ENCODE results near the gene ANKRD60. TPM values are rescaled to one million over a fixed set of nuclear protein-coding genes. Genes with fewer than 3 reads are reported as not detected.

The ANKRD60 gene
- total and polyA plus RNA-seq, 8 donors: not detected

- Histone ChIP-seq H3K4me1 (no peaks in the 10 kb centered on the region), H3K27ac (no peak overlapping the region), H3K9me3 (no peaks in the 10 kb centered on the region), H3K36me3 (no peaks in the 10 kb centered on the region), H3K4me3 (no peak overlapping the region), H3K27me3 (no peaks in the 10 kb centered on the region)
- TF ChIP-seq EP300 (IDR thresholded peaks at IDR 0.05) (no peak), CTCF (IDR thresholded peaks at IDR 0.05) (no peak), POLR2AphosphoS5 (IDR thresholded peaks at IDR 0.05) (no peak), POLR2A (IDR thresholded peaks at IDR 0.05) (no peak)
- intact Hi-C loops (cut with DNase I; ENCODE audit: low total_unique reads): no loop called here
- 33 to 55% (median 35%) methylated on average over 7 of the region's 7 CpGs for WGBS, 5 donors
- no peak for DNase-seq
Observed at GRCh38 chr20:58167759-58168158, 60.7 kb downstream of the ANKRD60 start.

Other genes starting within 250 kb of the ANKRD60 start
- gene RAB22A, start 81.1 kb upstream of the ANKRD60 start, total RNA-seq: 10 to 100 TPM in 3 of 5 donors, 1 to 10 TPM in 2; 2.9 to 19.3 (median 13.5) TPM
- gene RAB22A, start 81.1 kb upstream of the ANKRD60 start, polyA plus RNA-seq: 1 to 10 TPM; 5.7 to 8.6 (median 7.1) TPM
- 10 to 100 TPM in 3 of 5 donors, 1 to 10 TPM in 2; 7.6 to 40.6 (median 17.2) TPM for gene VAPB, start 160.6 kb upstream of the ANKRD60 start, total RNA-seq
- 10 to 100 TPM; 18.0 to 21.4 (median 18.4) TPM for gene VAPB, start 160.6 kb upstream of the ANKRD60 start, polyA plus RNA-seq